Activated CD4-positive, alpha-beta T cell treated with anti-CD3 and anti-CD28 coated beads, Interleukin-2, amount 50 U/mL, for 48 hours (primary cell): Measurements from ENCODE around the gene PEX26.
"Not testable (repeated sequence)": the region's sequence is repeated elsewhere in the genome, so short reads cannot be mapped to it uniquely, and the experiment has no call there.

Experiments
- DNase-seq, 2 experiments: peaks; one replicate each; pipeline ENCODE4 v3.0.0-alpha.2; 2020

PEX26 gene

GRCh38 chr22:18123476-18124025 is 45.8 kb downstream of the PEX26 start:
- DNase-seq: not testable (repeated sequence)

- no peak for DNase-seq
These were observed 48.8 kb downstream of the PEX26 start for GRCh38 chr22:18126606-18127005.

GRCh38 chr22:18130018-18130417 is 52.2 kb downstream of the PEX26 start:
- no peak for DNase-seq

GRCh38 chr22:18130699-18131429 is 53.1 kb downstream of the PEX26 start:
- no peak for DNase-seq

- no peak for DNase-seq
These were observed 55.7 kb downstream of the PEX26 start for GRCh38 chr22:18133452-18133851.

GRCh38 chr22:18136563-18137320 is 59.0 kb downstream of the PEX26 start:
- no peak for DNase-seq

GRCh38 chr22:18141004-18141403 is 63.2 kb downstream of the PEX26 start:
- DNase-seq: not testable (repeated sequence)

GRCh38 chr22:18144105-18144504 is 66.3 kb downstream of the PEX26 start:
- DNase-seq: no peak

- no peak for DNase-seq
These were observed 68.0 kb downstream of the PEX26 start for GRCh38 chr22:18145676-18146388.

- DNase-seq: no peak
These were observed 68.6 kb downstream of the PEX26 start for GRCh38 chr22:18146389-18146753.

GRCh38 chr22:18147791-18148190 is 70.0 kb downstream of the PEX26 start:
- DNase-seq: no peak

GRCh38 chr22:18148293-18148965 is 70.6 kb downstream of the PEX26 start:
- DNase-seq: no peak

GRCh38 chr22:18152519-18152918 is 74.7 kb downstream of the PEX26 start:
- DNase-seq: peak; percentile 27 to 37

- no peak for DNase-seq
These were observed 77.1 kb downstream of the PEX26 start for GRCh38 chr22:18154821-18155390.
